IMR-90 (cell line): ENCODE data around the gene MPST. TPM values are rescaled to one million over a fixed set of nuclear protein-coding genes. Genes with fewer than 3 reads are reported as not detected.

Source experiments
- ATAC-seq: fragments of 200-7000 bp; cut with Tn5 transposase; 2 replicates; pipeline ENCODE4 v1.9.1; 2020; ENCODE audit warnings: low read depth, mild to moderate bottlenecking, moderate library complexity
- BruUV-seq: library from RNA; stranded (reverse); fragments of 400-500 nt; replicated peaks from 2 replicates; lab custom pipeline; 2021; lab: Mats Ljungman, UMichigan
- CTCF ChIA-PET: fragments of 300-600 bp; formaldehyde crosslinking; extraction: SDS; loops from one replicate; lab custom pipeline; 2021; ENCODE audit warnings: antibody characterized with exemption; lab: Yijun Ruan, JAX
- POLR2A ChIA-PET: fragments of 300-600 bp; sonication (Branson Sonifier 250); formaldehyde crosslinking; loops from one replicate; lab custom pipeline; 2022; ENCODE audit warnings: antibody characterized with exemption; ENCODE audit not compliant: unreplicated experiment; lab: Charles Lee
- DNase-seq: peaks from one replicate; pipeline ENCODE4 v3.0.0; 2013
- H2AFZ ChIP-seq: replicated peaks from 2 replicates; pipeline ENCODE3; 2013; ENCODE audit warnings: low read length, mild to moderate bottlenecking; ENCODE audit not compliant: poor library complexity
- H2AK5ac ChIP-seq: 2 replicates; pipeline ENCODE4 v1.6.1; 2013; ENCODE audit warnings: low read depth, low read length, inconsistent platforms
- H2AK9ac ChIP-seq: replicated peaks from 2 replicates; pipeline ENCODE3; 2013; ENCODE audit warnings: mild to moderate bottlenecking, low read depth, low read length, moderate library complexity; ENCODE audit not compliant: poor library complexity
- H2BK120ac ChIP-seq: 2 replicates; pipeline ENCODE4 v1.6.1; 2013; ENCODE audit warnings: low read depth, low read length, inconsistent platforms
- H2BK15ac ChIP-seq: 3 replicates; pipeline ENCODE4 v1.6.1; 2013; ENCODE audit warnings: low read depth, low read length, inconsistent platforms
- H2BK20ac ChIP-seq: 2 replicates; pipeline ENCODE4 v1.6.1; 2013; ENCODE audit warnings: low read depth, mild to moderate bottlenecking, inconsistent platforms, low read length, moderate library complexity
- H2BK5ac ChIP-seq: 2 replicates; pipeline ENCODE4 v1.6.1; 2013; ENCODE audit warnings: mild to moderate bottlenecking, low read depth, low read length, inconsistent platforms; ENCODE audit not compliant: poor library complexity, severe bottlenecking
- H3K14ac ChIP-seq: replicated peaks from 2 replicates; pipeline ENCODE4 v1.6.1; 2013; ENCODE audit warnings: low read depth, low read length, inconsistent platforms
- H3K18ac ChIP-seq: 2 replicates; pipeline ENCODE4 v1.6.1; 2013; ENCODE audit warnings: low read depth, low read length, control low read depth
- H3K23ac ChIP-seq: 2 replicates; pipeline ENCODE4 v1.6.1; 2013; ENCODE audit warnings: low read depth, low read length, inconsistent platforms
- H3K27ac ChIP-seq: 2 replicates; pipeline ENCODE4 v1.5.1; 2013; ENCODE audit warnings: mild to moderate bottlenecking, control low read depth, low read length; ENCODE audit not compliant: insufficient read depth
- H3K27me3 ChIP-seq: 2 replicates; pipeline ENCODE4 v1.6.1; 2013; ENCODE audit warnings: low read length; ENCODE audit not compliant: control insufficient read depth, insufficient read depth
- H3K36me3 ChIP-seq: 2 replicates; pipeline ENCODE4 v1.6.1; 2013; ENCODE audit warnings: low read length, mixed read lengths; ENCODE audit not compliant: control insufficient read depth, insufficient read depth
- H3K4ac ChIP-seq: 2 replicates; pipeline ENCODE4 v1.6.1; 2013; ENCODE audit warnings: low read depth, low read length, inconsistent platforms
- H3K4me1 ChIP-seq: 2 replicates; pipeline ENCODE4 v1.6.1; 2013; ENCODE audit warnings: low read length, mixed read lengths; ENCODE audit not compliant: control insufficient read depth, insufficient read depth
- H3K4me2 ChIP-seq: 2 replicates; pipeline ENCODE4 v1.6.1; 2013; ENCODE audit warnings: low read depth, mild to moderate bottlenecking, control low read depth, low read length, moderate library complexity
- H3K4me3 ChIP-seq: 2 replicates; pipeline ENCODE4 v1.5.1; 2013; ENCODE audit warnings: low read depth, mild to moderate bottlenecking, control low read depth, low read length, moderate library complexity; ENCODE audit not compliant: insufficient read depth
- H3K56ac ChIP-seq: 2 replicates; pipeline ENCODE4 v1.6.1; 2013; ENCODE audit warnings: low read length, inconsistent platforms; ENCODE audit not compliant: insufficient read depth; ENCODE audit errors: extremely low read depth
- H3K79me1 ChIP-seq, 2 experiments: 2 replicates each; pipeline ENCODE4 v1.6.1; 2013; ENCODE audit warnings: low read length in 2 of 2, inconsistent platforms in 1 of 2, low read depth in 1 of 2
- H3K9ac ChIP-seq: 2 replicates; pipeline ENCODE4 v1.6.1; 2013; ENCODE audit warnings: low read depth, low read length, control low read depth
- H3K9me1 ChIP-seq: 2 replicates; pipeline ENCODE4 v1.6.1; 2013; ENCODE audit warnings: low read length, inconsistent platforms; ENCODE audit not compliant: insufficient read depth
- H3K9me3 ChIP-seq: 2 replicates; pipeline ENCODE4 v1.6.1; 2013; ENCODE audit warnings: low read length; ENCODE audit not compliant: control insufficient read depth, insufficient read depth
- H4K20me1 ChIP-seq: 2 replicates; pipeline ENCODE4 v1.6.1; 2013; ENCODE audit warnings: low read length, inconsistent platforms; ENCODE audit not compliant: insufficient read depth
- H4K5ac ChIP-seq: 2 replicates; pipeline ENCODE4 v1.6.1; 2013; ENCODE audit warnings: mild to moderate bottlenecking, low read depth, low read length, control low read depth
- H4K8ac ChIP-seq, 2 experiments: 2 replicates each; pipeline ENCODE4 v1.6.1; 2013; ENCODE audit warnings: low read depth in 2 of 2, low read length in 2 of 2, control low read depth in 1 of 2, inconsistent platforms in 1 of 2
- H4K91ac ChIP-seq: 2 replicates; pipeline ENCODE4 v1.6.1; 2013; ENCODE audit warnings: low read depth, low read length, inconsistent platforms; ENCODE audit not compliant: insufficient read depth
- MAZ ChIP-seq: IDR thresholded peaks from 2 replicates; pipeline ENCODE4 v1.6.1; 2012; ENCODE audit warnings: low read depth, mild to moderate bottlenecking, low read length, improper control_type of control experiment, moderate library complexity, borderline replicate concordance
- MXI1 ChIP-seq: IDR thresholded peaks from 2 replicates; pipeline ENCODE4 v1.6.1; 2012; ENCODE audit warnings: low read depth, mild to moderate bottlenecking, low read length, moderate library complexity, borderline replicate concordance
- RAD21 ChIP-seq: IDR thresholded peaks from 2 replicates; pipeline ENCODE4 v1.6.1; 2012; ENCODE audit warnings: low read length, improper control_type of control experiment
- WGBS, 2 experiments: methylation state at CpG; one replicate each; pipeline versions ENCODE4 v1.1.5 to v1.1.7; 2013; ENCODE audit warnings: missing lambda C conversion rate in 2 of 2; ENCODE audit not compliant: insufficient read length in 1 of 2; ENCODE audit errors: extremely low coverage in 2 of 2; 5-methylcytosine and 5-hydroxymethylcytosine counted together
- dilution Hi-C: fragments of 300-500 bp; cut with HindIII; formaldehyde crosslinking; loops from one replicate; pipeline ENCODE4 v1.14.3; 2018; ENCODE audit warnings: low sequenced_read_pairs; ENCODE audit not compliant: unreplicated experiment
- in situ Hi-C: fragments of 300-500 bp; cut with MboI; formaldehyde crosslinking; loops from 3 replicates; pipeline ENCODE4 v1.14.3; 2019; ENCODE audit warnings: low sequenced_read_pairs, inconsistent platforms, mixed read lengths
- intact Hi-C: fragments of 100-400 bp; cut with micrococcal nuclease; formaldehyde crosslinking; loops from 2 replicates; pipeline ENCODE4 v1.10.0; 2022
- polyA plus RNA-seq, 3 experiments: library from polyadenylated mRNA; depleted of rRNA; stranded (reverse); fragments of >200 nt; gene quantifications; 2 replicates each; pipeline ENCODE4 v1.2.3, GENCODE V29; 2012; ENCODE audit warnings: low replicate concordance in 1 of 3
- total RNA-seq: library from RNA; depleted of rRNA; stranded (reverse); fragments of >200 nt; gene quantifications from 2 replicates; pipeline ENCODE4 v1.2.3, GENCODE V29; 2012

The MPST gene
- total and polyA plus RNA-seq, 2 of the 4 experiments (the other 2 are of a cell fraction): 19.2 to 43.0 TPM

DNA sequence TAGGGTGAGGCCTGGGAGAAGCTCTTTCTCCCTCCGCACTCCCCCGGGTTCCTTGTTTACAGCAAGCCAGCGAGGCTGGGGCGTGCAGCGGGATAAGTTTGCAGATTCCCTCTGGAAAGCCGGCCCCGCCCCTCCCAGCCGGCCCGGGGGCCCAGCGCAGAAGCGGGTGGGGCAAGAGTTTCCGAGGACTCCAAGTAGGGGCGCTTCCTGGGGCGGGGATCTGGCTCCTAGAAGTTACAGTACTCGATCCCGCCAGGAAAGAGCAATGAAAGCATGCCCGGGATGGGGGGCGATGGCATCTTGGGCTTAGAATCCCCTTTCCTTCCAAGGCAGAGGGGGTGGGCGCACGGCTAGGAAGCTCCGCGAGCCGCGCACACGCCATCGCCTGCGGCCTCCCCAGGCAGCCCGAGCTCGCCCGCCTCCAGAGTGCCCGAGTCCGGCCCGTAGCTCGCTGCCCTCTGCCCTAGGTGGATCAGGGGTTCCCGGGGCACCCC, 680 bp upstream of the MPST start:
- intact Hi-C loops: no loop called here
- 1% methylated on average over 20 of the region's 35 CpGs; no CpG with 5 or more reads in 1 of the 2 experiments for WGBS, 2 experiments

More for the DNA sequence above, 680 bp upstream of the MPST start:
- Histone ChIP-seq H4K8ac (peak overlapping the region; percentile 71 to 76; a peak in 3 of 4 replicates), H3K56ac (peak overlapping the region; percentile 49; the same call in 1 of the 2 replicates), H3K14ac (peak overlapping the region; percentile 85), H3K36me3 (peaks cover 12% of the 10 kb centered on the region), H4K20me1 (peaks cover 24% of the 10 kb centered on the region), H2BK5ac (peak overlapping the region; percentile 70), H3K4me2 (peak overlapping the region; percentile 93), H3K79me1 (peaks cover 15 to 62% of the 10 kb centered on the region in 2 experiments), H3K4ac (peak overlapping the region; percentile 77), H4K91ac (peak overlapping the region; percentile 70), H2BK120ac (no peak overlapping the region), H3K9ac (peak overlapping the region; percentile 75), H2AK9ac (peak overlapping the region; percentile 68), H3K4me1 (peaks cover 7% of the 10 kb centered on the region), H3K9me3 (no peaks in the 10 kb centered on the region), H3K23ac (peak overlapping the region; percentile 71; the same call in 1 of the 2 replicates), H2AK5ac (peak overlapping the region; percentile 85; the same call in 1 of the 2 replicates), H3K27me3 (no peaks in the 10 kb centered on the region), H3K9me1 (peaks cover 5% of the 10 kb centered on the region; the same call in 1 of the 2 replicates), H3K18ac (no peak overlapping the region), H2BK20ac (no peak overlapping the region), H4K5ac (0 out of 2 replicates have a peak overlapping the region, but pooled peaks have one; percentile 13), H3K4me3 (peak overlapping the region; percentile 80), H2AFZ (peak overlapping the region; percentile 93), H3K27ac (peak overlapping the region; percentile 74), H2BK15ac (no peak overlapping the region)
- dilution Hi-C loops (no loop called here), in situ Hi-C loops (no loop called here)
- ATAC-seq: peak; percentile 65
- DNase-seq: peak; percentile 55
- BruUV-seq: no TSS peak
- TF ChIP-seq RAD21: no peak
- peak; percentile 33; the same call in 1 of the 2 replicates for TF ChIP-seq MXI1
- peak; percentile 76; the same call in 1 of the 2 replicates for TF ChIP-seq MAZ
- ChIA-PET CTCF (no interaction called here), POLR2A (interaction anchor here (0.5 kb wide), 1 partner anchor 605 kb away, joined by 4 read pairs; no protein-coding TSS in a partner anchor)
